OCI-LY7 (cell line): ENCODE data around the gene WIPF2.

Source experiments
- EZH2phosphoT487 ChIP-seq: fragments of 200-600 bp; sonication (generic); IDR thresholded peaks from 2 replicates; pipeline ENCODE4 v1.6.1; 2018; ENCODE audit warnings: low read depth, borderline replicate concordance, mild to moderate bottlenecking, mixed run types, antibody characterized with exemption, low read length, moderate library complexity, mixed read lengths
- TF ChIP-seq, protein P1 (sequence below): fragments of 200-600 bp; sonication (generic); conservative IDR thresholded peaks from 2 replicates; pipeline ENCODE4 v1.5.1; 2014; ENCODE audit warnings: mild to moderate bottlenecking, antibody characterized with exemption, low read length, moderate library complexity, mixed read lengths

DNA sequence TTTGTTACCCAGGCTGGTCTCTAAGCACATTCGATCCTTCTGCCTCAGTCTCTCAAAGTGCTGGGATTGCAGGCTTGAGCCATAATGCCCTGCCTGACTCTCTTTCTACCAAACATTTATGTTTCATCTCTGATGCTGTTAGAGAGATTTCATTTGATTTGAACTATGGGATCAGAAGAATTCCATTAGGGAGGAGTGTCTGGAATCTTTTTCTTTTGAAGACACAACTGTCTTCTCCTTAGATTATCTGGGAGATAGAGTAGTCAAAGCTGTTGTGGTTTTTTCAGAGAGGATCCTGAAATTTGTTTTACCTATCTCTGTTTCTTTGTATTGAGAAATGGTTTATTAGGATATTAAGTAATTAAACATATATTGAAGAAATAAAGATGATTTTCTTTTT is 29.4 kb downstream of the WIPF2 start:
- TF ChIP-seq, protein P1, sequence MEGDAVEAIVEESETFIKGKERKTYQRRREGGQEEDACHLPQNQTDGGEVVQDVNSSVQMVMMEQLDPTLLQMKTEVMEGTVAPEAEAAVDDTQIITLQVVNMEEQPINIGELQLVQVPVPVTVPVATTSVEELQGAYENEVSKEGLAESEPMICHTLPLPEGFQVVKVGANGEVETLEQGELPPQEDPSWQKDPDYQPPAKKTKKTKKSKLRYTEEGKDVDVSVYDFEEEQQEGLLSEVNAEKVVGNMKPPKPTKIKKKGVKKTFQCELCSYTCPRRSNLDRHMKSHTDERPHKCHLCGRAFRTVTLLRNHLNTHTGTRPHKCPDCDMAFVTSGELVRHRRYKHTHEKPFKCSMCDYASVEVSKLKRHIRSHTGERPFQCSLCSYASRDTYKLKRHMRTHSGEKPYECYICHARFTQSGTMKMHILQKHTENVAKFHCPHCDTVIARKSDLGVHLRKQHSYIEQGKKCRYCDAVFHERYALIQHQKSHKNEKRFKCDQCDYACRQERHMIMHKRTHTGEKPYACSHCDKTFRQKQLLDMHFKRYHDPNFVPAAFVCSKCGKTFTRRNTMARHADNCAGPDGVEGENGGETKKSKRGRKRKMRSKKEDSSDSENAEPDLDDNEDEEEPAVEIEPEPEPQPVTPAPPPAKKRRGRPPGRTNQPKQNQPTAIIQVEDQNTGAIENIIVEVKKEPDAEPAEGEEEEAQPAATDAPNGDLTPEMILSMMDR: no peak
- no peak for TF ChIP-seq EZH2phosphoT487
